GM12878 (cell line): ENCODE data around the gene CACNA1B. TPM values are rescaled to one million over a fixed set of nuclear protein-coding genes. Genes with fewer than 3 reads are reported as not detected.

Experiments used
- ATAC-seq: fragments of 200-7000 bp; cut with Tn5 transposase; 3 replicates; pipeline ENCODE4 v1.9.1; 2020; ENCODE audit warnings: mild to moderate bottlenecking, moderate library complexity
- BruUV-seq: library from RNA; stranded (reverse); fragments of 400-500 nt; replicated peaks from 2 replicates; lab custom pipeline; 2021; lab: Mats Ljungman, UMichigan
- CTCF ChIA-PET: fragments of 300-600 bp; sonication (Branson Sonifier 250); formaldehyde crosslinking; extraction: SDS; loops from one replicate; lab custom pipeline; 2021; ENCODE audit warnings: inconsistent platforms; lab: Yijun Ruan, JAX
- POLR2A ChIA-PET: fragments of 350-600 bp; formaldehyde crosslinking; extraction: SDS; loops from one replicate; lab custom pipeline; 2021; ENCODE audit warnings: inconsistent platforms; lab: Charles Lee
- RAD21 ChIA-PET: fragments of 300-600 bp; sonication (Branson Sonifier 250); formaldehyde crosslinking; loops from one replicate; lab custom pipeline; 2023; ENCODE audit warnings: antibody characterized with exemption; ENCODE audit not compliant: unreplicated experiment; lab: Charles Lee
- SMC1A ChIA-PET: fragments of 300-600 bp; sonication (Branson Sonifier 250); formaldehyde crosslinking; loops from one replicate; lab custom pipeline; 2023; ENCODE audit not compliant: unreplicated experiment, uncharacterized antibody; lab: Charles Lee
- DNase-seq: peaks from one replicate; pipeline ENCODE4 v3.0.0-alpha.2; 2011; ENCODE audit warnings: low read depth, low spot score
- FAIRE-seq: peaks from 3 replicates; lab custom pipeline; 2011; peaks lifted over from hg19 to GRCh38; lab: Jason Lieb, UNC
- H2AFZ ChIP-seq: 2 replicates; pipeline ENCODE4 v1.6.0; 2011; ENCODE audit warnings: low read depth, low read length, control low read depth; ENCODE audit not compliant: control insufficient read depth
- H3K27ac ChIP-seq: 2 replicates; pipeline ENCODE4 v1.5.1; 2011; ENCODE audit warnings: control low read depth; ENCODE audit not compliant: control insufficient read depth, insufficient read depth
- H3K27me3 ChIP-seq, 2 experiments: replicated peaks in 1 of 2; 2 replicates each; pipeline versions ENCODE4 v1.6.0 to v1.6.1; 2011; ENCODE audit warnings: low read length in 1 of 2; ENCODE audit not compliant: control insufficient read depth in 2 of 2, insufficient read depth in 2 of 2
- H3K36me3 ChIP-seq, 2 experiments: 2 replicates each; pipeline ENCODE4 v1.5.1; 2011; ENCODE audit warnings: low read length in 1 of 2; ENCODE audit not compliant: control insufficient read depth in 2 of 2, insufficient read depth in 2 of 2
- H3K4me1 ChIP-seq: 2 replicates; pipeline ENCODE4 v1.6.1; 2011; ENCODE audit warnings: mild to moderate bottlenecking, low read length, moderate library complexity, mixed read lengths; ENCODE audit not compliant: control insufficient read depth, insufficient read depth
- H3K4me2 ChIP-seq: 2 replicates; pipeline ENCODE4 v1.6.0; 2011; ENCODE audit warnings: control low read depth; ENCODE audit not compliant: control insufficient read depth, insufficient read depth
- H3K4me3 ChIP-seq: fragments of 200-600 bp; sonication (generic); 2 replicates; pipeline ENCODE4 v1.5.1; 2016
- H3K79me2 ChIP-seq: 2 replicates; pipeline ENCODE4 v1.6.0; 2011; ENCODE audit warnings: low read length; ENCODE audit not compliant: control insufficient read depth, insufficient read depth
- H3K9ac ChIP-seq: 2 replicates; pipeline ENCODE4 v1.8.0; 2011; ENCODE audit warnings: low read length, control low read depth, mixed read lengths; ENCODE audit not compliant: control insufficient read depth, insufficient read depth
- H3K9me3 ChIP-seq: replicated peaks from 3 replicates; pipeline ENCODE4 v1.5.1; 2011; ENCODE audit warnings: mild to moderate bottlenecking, low read length; ENCODE audit not compliant: control insufficient read depth, insufficient read depth
- H4K20me1 ChIP-seq: 2 replicates; pipeline ENCODE4 v1.6.0; 2011; ENCODE audit not compliant: control insufficient read depth, insufficient read depth
- BACH1 ChIP-seq: fragments of 450-650 bp; IDR thresholded peaks from 2 replicates; pipeline ENCODE4 v1.6.1; 2017; ENCODE audit warnings: mild to moderate bottlenecking, borderline replicate concordance
- CTCF ChIP-seq, 3 experiments: IDR thresholded peaks in 2 of 3; conservative IDR thresholded peaks in 1 of 3; 2 replicates each; pipeline ENCODE4 v1.5.1; 2011; ENCODE audit warnings: low read depth in 3 of 3, low read length in 3 of 3, mild to moderate bottlenecking in 3 of 3, control low read depth in 2 of 3, moderate library complexity in 2 of 3, inconsistent platforms in 1 of 3, mixed read lengths in 1 of 3; ENCODE audit not compliant: control insufficient read depth in 2 of 3, insufficient read depth in 1 of 3; ENCODE audit errors: extremely low read depth in 1 of 3
- GATAD2B ChIP-seq: fragments of 450-650 bp; conservative IDR thresholded peaks from 2 replicates; pipeline ENCODE4 v1.6.1; 2017; ENCODE audit warnings: low read depth, mild to moderate bottlenecking, moderate library complexity
- NBN ChIP-seq: fragments of 450-650 bp; IDR thresholded peaks from 2 replicates; pipeline ENCODE4 v1.6.1; 2016
- NFYB ChIP-seq: IDR thresholded peaks from 2 replicates; pipeline ENCODE4 v1.6.1; 2011; ENCODE audit warnings: low read depth, mild to moderate bottlenecking, low read length, improper control_type of control experiment, moderate library complexity; ENCODE audit not compliant: insufficient read depth
- WRNIP1 ChIP-seq: IDR thresholded peaks from 2 replicates; pipeline ENCODE4 v1.6.1; 2011; ENCODE audit warnings: low read depth, low read length, improper control_type of control experiment, borderline replicate concordance
- ZBED1 ChIP-seq: IDR thresholded peaks from 2 replicates; pipeline ENCODE4 v1.6.1; 2016; ENCODE audit warnings: borderline replicate concordance
- ZNF622 ChIP-seq: fragments of 450-650 bp; IDR thresholded peaks from 2 replicates; pipeline ENCODE4 v1.6.1; 2017; ENCODE audit warnings: mild to moderate bottlenecking, inconsistent platforms
- WGBS: methylation state at CpG from one replicate; pipeline ENCODE4 v1.1.6; 2016; ENCODE audit warnings: low lambda C conversion rate; ENCODE audit not compliant: insufficient replicate concordance, insufficient coverage; ENCODE audit errors: missing lambda C conversion rate; 5-methylcytosine and 5-hydroxymethylcytosine counted together
- in situ Hi-C: fragments of 300-500 bp; cut with MboI; formaldehyde crosslinking; loops from 9 replicates; pipeline ENCODE4 v1.14.3; 2018; ENCODE audit warnings: mixed read lengths
- intact Hi-C: fragments of 100-400 bp; cut with micrococcal nuclease; formaldehyde crosslinking; loops from one replicate; pipeline ENCODE4 v1.14.2; 2022; ENCODE audit not compliant: unreplicated experiment
- polyA plus RNA-seq, 11 experiments: library from polyadenylated mRNA; depleted of rRNA in 4 of 11; unstranded in 6 of 11; stranded (reverse) in 5 of 11; fragments of >200 nt; fragmentation: Nextera tagmentation in 4 of 11; fragmentation: Illumina TruSeq in 1 of 11; extraction: Ambion mirVana in 4 of 11; extraction: Trizol in 1 of 11; gene quantifications; 1 replicate in 1 of 11; 2 replicates in 10 of 11; pipeline versions ENCODE4 v1.2.1 to v1.2.3, GENCODE V29; 2011 to 2016; ENCODE audit warnings: inconsistent platforms in 2 of 11, missing spikeins in 2 of 11, low read depth in 1 of 11
- total RNA-seq, 4 experiments: library from RNA; depleted of rRNA in 3 of 4; stranded (reverse); fragments of >200 nt in 3 of 4; fragmentation: Illumina TruSeq in 1 of 4; extraction: Trizol in 1 of 4; gene quantifications; 2 replicates each; pipeline versions ENCODE4 v1.2.1 to v1.2.3, GENCODE V29; 2013 to 2021

CACNA1B gene
- total and polyA plus RNA-seq, 10 of the 15 experiments (the other 5 are each of a cell fraction or from before 2014, with no cell fraction given), result 0.01 to 0.03 (median 0.01) TPM; not detected in 7

- in situ Hi-C loops, result no loop called here
- CTCF ChIA-PET, result no interaction called here
- RAD21 ChIA-PET, result no interaction called here
- POLR2A ChIA-PET, result no interaction called here
- H3K27ac ChIP-seq, result no peak overlapping the region
- SMC1A ChIA-PET, result no interaction called here
- no peak for ATAC-seq
- peaks cover 2% of the 10 kb centered on the region; the same call in 2 of the 3 replicates for H3K9me3 ChIP-seq
- no peaks in the 10 kb centered on the region for H3K4me1 ChIP-seq
- DNase-seq, result no peak
- no peaks in the 10 kb centered on the region for H3K79me2 ChIP-seq
- H4K20me1 ChIP-seq, result no peaks in the 10 kb centered on the region
- FAIRE-seq, result no peak
- H3K4me3 ChIP-seq, result no peak overlapping the region
- no peaks in the 10 kb centered on the region for H3K36me3 ChIP-seq
- 32% methylated on average over 7 of the region's 7 CpGs for WGBS
- TF ChIP-seq BACH1, result no peak
- no peak for TF ChIP-seq NBN
- no peak for TF ChIP-seq WRNIP1
- TF ChIP-seq ZBED1, result no peak
- TF ChIP-seq CTCF (IDR thresholded peaks at IDR 0.05 in 2 of 3, conservative IDR thresholded peaks at IDR 0.05 in 1 of 3; ENCODE audit: control insufficient read depth in 2 of 3, extremely low read depth in 1 of 3, insufficient read depth in 1 of 3, low read depth in 3 of 3, low read length in 3 of 3), result no peak
- no peak for TF ChIP-seq ZNF622
- intact Hi-C loops, result loop anchor here (10.0 kb wide), 1 partner anchor 351 kb away; no protein-coding TSS in a partner anchor
- H3K4me2 ChIP-seq, result no peak overlapping the region
- peaks cover 2 to 6% of the 10 kb centered on the region in 2 experiments; a peak in 3 of 4 replicates for H3K27me3 ChIP-seq
- H3K9ac ChIP-seq, result no peak overlapping the region
- no TSS peak for BruUV-seq
- H2AFZ ChIP-seq, result no peak overlapping the region
Measured at GRCh38 chr9:138025908-138026307, 148.3 kb downstream of the CACNA1B start.

- BruUV-seq, result no TSS peak
- Histone ChIP-seq H3K36me3 (no peaks in the 10 kb centered on the region), H3K27ac (no peak overlapping the region), H3K9ac (no peak overlapping the region), H3K27me3 (peaks cover 0 to 2% of the 10 kb centered on the region in 2 experiments; a peak in 2 of 4 replicates), H2AFZ (no peak overlapping the region), H3K4me1 (no peaks in the 10 kb centered on the region), H3K4me2 (no peak overlapping the region), H3K9me3 (peaks cover 2% of the 10 kb centered on the region; the same call in 2 of the 3 replicates), H3K4me3 (no peak overlapping the region), H3K79me2 (no peaks in the 10 kb centered on the region), H4K20me1 (no peaks in the 10 kb centered on the region)
- no peak for FAIRE-seq
- in situ Hi-C loops, result no loop called here
- intact Hi-C loops, result loop anchor here (10.0 kb wide), 1 partner anchor 354 kb away; no protein-coding TSS in a partner anchor
- ChIA-PET RAD21 (no interaction called here), SMC1A (no interaction called here), POLR2A (interaction anchor here (0.5 kb wide), 1 partner anchor 56 kb away, joined by 3 read pairs; no protein-coding TSS in a partner anchor), CTCF (no interaction called here)
- no peak for DNase-seq
- no peak for ATAC-seq
- 100% methylated on average over 1 of the region's 1 CpG for WGBS
- TF ChIP-seq NFYB (0 out of 2 replicates have a peak, but pooled peaks have one; percentile 33), GATAD2B (no peak)
Measured at GRCh38 chr9:138028596-138028995, 151.0 kb downstream of the CACNA1B start.
